HG03135 (cell line): ENCODE results near the gene PODNL1.

Experiments used
- ATAC-seq: cut with Tn5 transposase; IDR thresholded peaks from one replicate; pipeline ENCODE4 v1.9.1; 2021; ENCODE audit warnings: mild to moderate bottlenecking, moderate library complexity; ENCODE audit not compliant: unreplicated experiment

The PODNL1 gene

DNA sequence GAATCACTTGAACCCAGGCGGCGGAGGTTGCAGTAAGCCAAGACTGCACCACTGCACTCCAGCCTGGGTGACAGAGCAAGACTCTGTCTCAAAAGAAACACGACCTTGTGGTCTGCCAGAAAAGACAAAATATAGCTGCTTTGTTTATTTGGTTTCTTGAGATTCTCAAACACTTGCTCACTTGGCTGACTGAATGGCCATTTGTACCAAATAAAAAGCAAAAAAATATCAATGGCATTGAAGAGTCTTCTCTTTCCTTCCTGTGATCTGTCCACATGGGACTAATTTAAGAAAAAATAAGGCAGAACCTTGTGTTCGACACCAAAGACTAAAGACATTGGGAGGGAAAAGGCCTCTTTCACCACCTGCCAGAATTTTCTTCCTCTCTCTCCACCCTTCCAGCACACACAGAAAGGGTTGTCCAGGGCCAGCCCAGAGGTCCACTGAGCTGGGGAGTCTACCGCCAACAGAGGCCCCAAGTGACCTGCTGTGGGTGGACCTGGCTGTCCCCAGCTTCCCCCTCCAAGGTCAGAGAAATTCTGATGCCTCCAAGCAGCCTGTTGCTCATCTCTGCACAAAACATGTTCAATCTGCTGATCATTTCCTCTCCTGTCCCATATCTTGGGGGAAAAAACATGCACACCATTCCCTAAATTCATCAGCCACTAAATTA lies 38.2 kb downstream of the PODNL1 start:
- no peak for ATAC-seq

- ATAC-seq, result no peak
Measured at GRCh38 chr19:13899393-13899792, 38.8 kb downstream of the PODNL1 start.

GRCh38 chr19:13896227-13896626 lies 42.0 kb downstream of the PODNL1 start:
- no peak for ATAC-seq

GRCh38 chr19:13894552-13894951 lies 43.7 kb downstream of the PODNL1 start:
- ATAC-seq, result no peak

GRCh38 chr19:13892870-13893269 lies 45.3 kb downstream of the PODNL1 start:
- ATAC-seq, result no peak

- no peak for ATAC-seq
Measured at GRCh38 chr19:13890136-13890535, 48.1 kb downstream of the PODNL1 start.

- no peak for ATAC-seq
Measured at GRCh38 chr19:13888281-13888680, 49.9 kb downstream of the PODNL1 start.

GRCh38 chr19:13887517-13887916 lies 50.7 kb downstream of the PODNL1 start:
- no peak for ATAC-seq

GRCh38 chr19:13887018-13887436 lies 51.2 kb downstream of the PODNL1 start:
- no peak for ATAC-seq

GRCh38 chr19:13885826-13886365 lies 52.3 kb downstream of the PODNL1 start:
- no peak for ATAC-seq

- no peak for ATAC-seq
Measured at GRCh38 chr19:13884726-13885591, 53.3 kb downstream of the PODNL1 start.

DNA sequence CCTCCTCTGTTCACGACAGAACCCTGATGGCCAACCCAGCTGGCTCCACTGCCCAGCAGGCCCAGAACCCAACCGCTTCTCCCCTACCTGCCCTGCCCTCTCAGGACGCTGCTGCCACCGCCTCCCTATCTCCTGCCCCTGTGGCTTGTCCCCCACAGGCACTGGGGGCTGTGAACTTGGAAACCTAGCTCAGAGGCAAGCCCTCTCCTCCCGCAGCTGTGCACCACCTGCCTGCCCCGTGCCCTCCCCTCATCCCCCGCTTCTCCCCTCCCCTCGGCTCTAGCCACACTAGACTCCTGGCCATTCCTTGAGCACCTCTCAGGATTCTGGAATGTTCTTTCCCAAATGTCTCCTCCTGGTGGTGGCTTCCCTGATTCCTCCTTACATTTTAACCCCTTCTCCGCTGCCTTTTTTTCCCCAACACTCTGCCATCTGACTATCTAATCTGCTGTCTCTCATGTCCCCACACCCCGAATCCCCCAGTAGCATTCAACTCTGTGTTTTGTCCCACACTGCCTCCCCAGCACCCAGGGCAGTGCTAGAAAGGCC lies 54.6 kb downstream of the PODNL1 start:
- no peak for ATAC-seq

DNA sequence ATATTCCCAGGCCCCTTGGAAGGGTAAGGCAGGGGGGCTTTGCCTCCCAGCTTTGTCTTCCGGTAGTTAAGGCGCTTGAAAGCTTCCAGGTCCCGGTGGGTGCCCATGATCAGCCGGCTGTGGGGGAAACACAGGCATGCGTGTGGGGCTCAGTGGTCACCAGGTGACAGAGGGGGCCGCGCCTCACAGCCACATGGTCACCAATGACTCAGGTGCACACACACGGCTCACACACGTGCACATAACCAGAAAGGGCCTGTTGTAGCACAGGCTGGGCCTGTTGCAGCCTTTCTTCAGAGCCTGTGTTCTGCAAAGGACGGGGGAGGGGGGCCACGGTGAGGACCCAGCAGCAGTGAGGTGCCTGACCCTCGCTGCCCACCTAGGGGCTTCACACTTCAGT lies 55.4 kb downstream of the PODNL1 start:
- ATAC-seq, result no peak

GRCh38 chr19:13882419-13882795 lies 55.8 kb downstream of the PODNL1 start:
- no peak for ATAC-seq

DNA sequence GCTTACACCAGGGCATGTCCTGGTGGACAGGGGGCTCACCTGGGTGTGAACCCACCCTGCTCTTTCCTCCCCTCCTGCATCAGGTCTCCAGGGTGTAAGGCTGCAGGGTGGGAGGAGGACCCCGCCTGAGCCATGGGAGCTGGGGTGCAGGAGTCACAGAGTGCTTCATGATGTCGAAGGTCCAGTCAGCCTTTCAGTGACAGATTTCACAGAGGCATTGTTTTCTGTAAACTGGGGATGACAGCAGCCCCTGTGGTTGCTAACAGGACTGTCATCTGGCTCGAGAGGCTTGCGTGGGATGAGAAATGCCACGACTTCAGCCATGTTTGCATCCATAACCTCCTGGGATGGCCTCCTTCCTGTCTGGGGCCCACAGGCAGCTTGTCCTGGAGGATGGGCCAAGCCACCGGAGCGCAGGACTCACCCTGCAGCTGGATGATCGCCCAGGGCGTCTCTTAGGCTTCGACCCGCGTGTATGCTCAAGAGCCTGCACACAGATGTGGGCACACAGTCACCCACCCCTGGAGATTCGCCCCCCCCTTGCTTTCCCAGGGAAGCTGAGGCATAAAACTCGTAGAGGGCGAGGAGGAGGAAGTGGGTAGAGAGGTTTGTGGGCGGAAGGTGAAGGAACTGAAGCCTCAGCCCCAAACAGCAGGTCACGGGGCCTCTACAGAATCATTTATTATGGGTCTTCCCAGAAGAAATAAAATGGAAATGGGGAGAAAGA lies 56.4 kb downstream of the PODNL1 start:
- no peak for ATAC-seq

DNA sequence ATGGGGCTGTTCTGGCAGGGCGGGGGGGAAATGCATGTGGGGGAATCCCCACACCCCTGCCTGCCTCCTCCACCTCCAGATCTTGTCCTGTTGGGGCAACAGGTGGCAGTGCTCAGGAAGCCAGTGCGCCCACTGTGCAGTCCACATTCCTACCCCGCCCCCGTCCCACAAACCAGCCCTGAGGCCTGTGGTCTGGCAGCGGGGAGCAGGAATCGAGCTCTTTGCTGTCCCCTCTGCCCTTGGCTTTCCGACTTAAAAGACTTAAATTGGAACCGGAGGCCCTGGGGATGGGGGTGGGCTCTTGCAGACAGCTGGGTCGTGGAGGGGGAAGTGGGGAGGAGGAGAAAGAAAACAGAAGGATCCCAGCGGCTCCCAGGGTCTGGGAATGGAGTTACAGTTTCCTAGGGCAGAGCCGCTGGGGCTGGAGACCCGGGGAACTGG lies 56.9 kb downstream of the PODNL1 start:
- no peak for ATAC-seq
